ENCODE measurements around the gene WDR35.
"Not testable (repeated sequence)": the region's sequence is repeated elsewhere in the genome, so short reads cannot be mapped to it uniquely, and the experiment has no call there.

WDR35 gene

GRCh38 chr2:19933351-19933981, 56.4 kb downstream of the WDR35 start:
- H3K9me3 Mint-ChIP-seq = peaks cover 4% of the 10 kb centered on the region
- peaks cover 84% of the 10 kb centered on the region for H3K36me3 Mint-ChIP-seq (ENCODE audit: low read depth)
- no peak overlapping the region for H3K27ac Mint-ChIP-seq
- no peak overlapping the region for H3K4me3 Mint-ChIP-seq
- H3K4me1 Mint-ChIP-seq (ENCODE audit: low read depth) = no peaks in the 10 kb centered on the region
- no peaks in the 10 kb centered on the region for H3K27me3 Mint-ChIP-seq

GRCh38 chr2:19932928-19933327, 57.0 kb downstream of the WDR35 start:
- H3K4me3 Mint-ChIP-seq = no peak overlapping the region

GRCh38 chr2:19929226-19929625, 60.7 kb downstream of the WDR35 start:
- Mint-ChIP-seq H3K36me3 (ENCODE audit: low read depth) (peaks cover 89% of the 10 kb centered on the region), H3K9me3 (peaks cover 15% of the 10 kb centered on the region), H3K27ac (no peak overlapping the region)

More at GRCh38 chr2:19932928-19933327, 57.0 kb downstream of the WDR35 start:
- H3K4me1 Mint-ChIP-seq (ENCODE audit: low read depth) = no peaks in the 10 kb centered on the region
- H3K27me3 Mint-ChIP-seq = no peaks in the 10 kb centered on the region
- H3K27ac Mint-ChIP-seq = no peak overlapping the region
- H3K9me3 Mint-ChIP-seq = peaks cover 4% of the 10 kb centered on the region
- peaks cover 86% of the 10 kb centered on the region for H3K36me3 Mint-ChIP-seq (ENCODE audit: low read depth)

GRCh38 chr2:19927816-19928215, 62.1 kb downstream of the WDR35 start:
- H3K27ac Mint-ChIP-seq; H3K4me3 Mint-ChIP-seq; H3K27me3 Mint-ChIP-seq; H3K4me1 Mint-ChIP-seq (ENCODE audit: low read depth): not testable (repeated sequence)
- H3K9me3 Mint-ChIP-seq = peaks cover 15% of the 10 kb centered on the region
- H3K36me3 Mint-ChIP-seq (ENCODE audit: low read depth) = peaks cover 90% of the 10 kb centered on the region

More at GRCh38 chr2:19929226-19929625, 60.7 kb downstream of the WDR35 start:
- H3K4me3 Mint-ChIP-seq = no peak overlapping the region
- no peaks in the 10 kb centered on the region for H3K4me1 Mint-ChIP-seq (ENCODE audit: low read depth)
- H3K27me3 Mint-ChIP-seq = no peaks in the 10 kb centered on the region

GRCh38 chr2:19924526-19924925, 65.4 kb downstream of the WDR35 start:
- not testable (repeated sequence) for H3K27me3 Mint-ChIP-seq; H3K4me1 Mint-ChIP-seq (ENCODE audit: low read depth); H3K27ac Mint-ChIP-seq; H3K4me3 Mint-ChIP-seq
- Mint-ChIP-seq H3K36me3 (ENCODE audit: low read depth) (peaks cover 86% of the 10 kb centered on the region), H3K9me3 (peaks cover 12% of the 10 kb centered on the region)

- H3K27ac Mint-ChIP-seq; H3K27me3 Mint-ChIP-seq; H3K9me3 Mint-ChIP-seq; H3K4me3 Mint-ChIP-seq; H3K4me1 Mint-ChIP-seq (ENCODE audit: low read depth): not testable (repeated sequence)
- peaks cover 83% of the 10 kb centered on the region for H3K36me3 Mint-ChIP-seq (ENCODE audit: low read depth)
Measured at GRCh38 chr2:19922188-19922587, 67.7 kb downstream of the WDR35 start.

- Mint-ChIP-seq H3K36me3 (ENCODE audit: low read depth) (peaks cover 62% of the 10 kb centered on the region), H3K4me3 (no peak overlapping the region), H3K4me1 (ENCODE audit: low read depth) (no peaks in the 10 kb centered on the region), H3K27ac (no peak overlapping the region), H3K27me3 (no peaks in the 10 kb centered on the region), H3K9me3 (no peaks in the 10 kb centered on the region)
Measured at GRCh38 chr2:19916385-19916950, 73.4 kb downstream of the WDR35 start.

- no peak overlapping the region for H3K4me3 Mint-ChIP-seq
- H3K27me3 Mint-ChIP-seq = no peaks in the 10 kb centered on the region
- no peaks in the 10 kb centered on the region for H3K9me3 Mint-ChIP-seq
- no peaks in the 10 kb centered on the region for H3K4me1 Mint-ChIP-seq (ENCODE audit: low read depth)
- H3K36me3 Mint-ChIP-seq (ENCODE audit: low read depth) = peaks cover 56% of the 10 kb centered on the region
- H3K27ac Mint-ChIP-seq = no peak overlapping the region
Measured at GRCh38 chr2:19914266-19914975, 75.5 kb downstream of the WDR35 start.

- no peaks in the 10 kb centered on the region for H3K27me3 Mint-ChIP-seq
- H3K27ac Mint-ChIP-seq = no peak overlapping the region
Measured at GRCh38 chr2:19911808-19912509, 77.9 kb downstream of the WDR35 start.

GRCh38 chr2:19902216-19902740, 87.6 kb downstream of the WDR35 start:
- Mint-ChIP-seq H3K27ac (peak overlapping the region; percentile 99), H3K27me3 (peaks cover 12% of the 10 kb centered on the region), H3K36me3 (ENCODE audit: low read depth) (peaks cover 13% of the 10 kb centered on the region), H3K4me1 (ENCODE audit: low read depth) (peaks cover 67% of the 10 kb centered on the region), H3K9me3 (peaks cover 3% of the 10 kb centered on the region), H3K4me3 (peak overlapping the region; percentile 85)

More at GRCh38 chr2:19911808-19912509, 77.9 kb downstream of the WDR35 start:
- Mint-ChIP-seq H3K4me1 (ENCODE audit: low read depth) (no peaks in the 10 kb centered on the region), H3K4me3 (no peak overlapping the region), H3K9me3 (no peaks in the 10 kb centered on the region), H3K36me3 (ENCODE audit: low read depth) (peaks cover 36% of the 10 kb centered on the region)

- peaks cover 67% of the 10 kb centered on the region for H3K4me1 Mint-ChIP-seq (ENCODE audit: low read depth)
- peaks cover 13% of the 10 kb centered on the region for H3K36me3 Mint-ChIP-seq (ENCODE audit: low read depth)
- H3K27me3 Mint-ChIP-seq = peaks cover 11% of the 10 kb centered on the region
- peak within 1 kb of the TSS; percentile 85 for H3K4me3 Mint-ChIP-seq
- peak within 1 kb of the TSS; percentile 99 for H3K27ac Mint-ChIP-seq
- H3K9me3 Mint-ChIP-seq = peaks cover 3% of the 10 kb centered on the region
Measured at GRCh38 chr2:19901442-19902215, 88.3 kb downstream of the WDR35 start, which contains the start of gene TTC32. Gene TTC32, minus strand, starts transcription at chr2:19901983. Its CDS starts 129 bp downstream, at chr2:19901854.

- H3K27me3 Mint-ChIP-seq = peaks cover 8% of the 10 kb centered on the region
- peaks cover 13% of the 10 kb centered on the region for H3K36me3 Mint-ChIP-seq (ENCODE audit: low read depth)
- H3K4me3 Mint-ChIP-seq = peak overlapping the region; percentile 85
- peaks cover 3% of the 10 kb centered on the region for H3K9me3 Mint-ChIP-seq
- H3K4me1 Mint-ChIP-seq (ENCODE audit: low read depth) = peaks cover 64% of the 10 kb centered on the region
- H3K27ac Mint-ChIP-seq = peak overlapping the region; percentile 99
Measured at GRCh38 chr2:19900931-19901441, 88.9 kb downstream of the WDR35 start.

- Mint-ChIP-seq H3K36me3 (ENCODE audit: low read depth) (peaks cover 13% of the 10 kb centered on the region), H3K4me1 (ENCODE audit: low read depth) (peaks cover 67% of the 10 kb centered on the region)
Measured at GRCh38 chr2:19899985-19900930, 89.6 kb downstream of the WDR35 start.

More at GRCh38 chr2:19899985-19900930, 89.6 kb downstream of the WDR35 start:
- H3K27ac Mint-ChIP-seq = peak overlapping the region; percentile 99
- H3K9me3 Mint-ChIP-seq = peaks cover 3% of the 10 kb centered on the region
- H3K4me3 Mint-ChIP-seq = peak overlapping the region; percentile 85
- H3K27me3 Mint-ChIP-seq = peaks cover 8% of the 10 kb centered on the region

Data from stimulated activated naive CD8-positive, alpha-beta T cell treated with anti-CD3 and anti-CD28 coated beads, Interleukin-15, Interleukin-2, amounts not matched to agents 100 ng/mL and 50 ng/mL, for 24 hours (primary cell).